Smooth muscle cell (in vitro differentiated cells): Measurements from ENCODE around the gene DCTN1. TPM values are rescaled to one million over a fixed set of nuclear protein-coding genes. Genes with fewer than 3 reads are reported as not detected.
A peak's percentile ranks its signal among the peaks of the same experiment; 100 is the strongest.

Experiments
- DNase-seq: peaks from one replicate; lab custom pipeline; 2025; ENCODE audit not compliant: unreplicated experiment; lab: John Stamatoyannopoulos, UW
- H2AFZ ChIP-seq: fragments of 200-600 bp; sonication (generic); 2 replicates; pipeline ENCODE4 v1.6.0; 2016; ENCODE audit warnings: antibody characterized with exemption, low read depth, mild to moderate bottlenecking
- H3F3A ChIP-seq: fragments of 200-600 bp; sonication (generic); 2 replicates; pipeline ENCODE4 v1.6.0; 2017; ENCODE audit warnings: antibody characterized with exemption, low read depth
- H3K27ac ChIP-seq: fragments of 200-600 bp; sonication (generic); 2 replicates; pipeline ENCODE4 v1.5.1; 2016; ENCODE audit warnings: low read depth, mild to moderate bottlenecking
- H3K27me3 ChIP-seq: fragments of 200-600 bp; sonication (generic); 2 replicates; pipeline ENCODE4 v1.6.1; 2016; ENCODE audit warnings: low read depth, mild to moderate bottlenecking
- H3K36me3 ChIP-seq: fragments of 200-600 bp; sonication (generic); 2 replicates; pipeline ENCODE4 v1.5.1; 2016; ENCODE audit warnings: low read depth
- H3K4me1 ChIP-seq: fragments of 200-600 bp; sonication (generic); 2 replicates; pipeline ENCODE4 v1.5.1; 2016; ENCODE audit warnings: low read depth
- H3K4me2 ChIP-seq: fragments of 200-600 bp; sonication (generic); 2 replicates; pipeline ENCODE4 v1.6.0; 2016; ENCODE audit warnings: mild to moderate bottlenecking
- H3K4me3 ChIP-seq: fragments of 200-600 bp; sonication (generic); 2 replicates; pipeline ENCODE4 v1.5.1; 2016; ENCODE audit warnings: mild to moderate bottlenecking
- H3K79me2 ChIP-seq: fragments of 200-600 bp; sonication (generic); 2 replicates; pipeline ENCODE4 v1.6.0; 2016; ENCODE audit warnings: low read depth, mild to moderate bottlenecking
- H3K9ac ChIP-seq: fragments of 200-600 bp; sonication (generic); 2 replicates; pipeline ENCODE4 v1.6.0; 2016; ENCODE audit warnings: low read depth
- H3K9me3 ChIP-seq: fragments of 200-600 bp; sonication (generic); replicated peaks from 2 replicates; pipeline ENCODE4 v1.5.1; 2016; ENCODE audit warnings: low read depth
- H4K20me1 ChIP-seq: fragments of 200-600 bp; sonication (generic); 2 replicates; pipeline ENCODE4 v1.6.0; 2016; ENCODE audit warnings: low read depth
- CTCF ChIP-seq: fragments of 200-600 bp; sonication (generic); IDR thresholded peaks from 2 replicates; pipeline ENCODE4 v1.5.1; 2017; ENCODE audit warnings: borderline replicate concordance, mild to moderate bottlenecking, antibody characterized with exemption; ENCODE audit not compliant: insufficient read depth, poor library complexity, severe bottlenecking
- WGBS: methylation state at CpG from one replicate; pipeline ENCODE4 v1.1.7; 2016; ENCODE audit warnings: low lambda C conversion rate; 5-methylcytosine and 5-hydroxymethylcytosine counted together
- polyA plus RNA-seq: library from polyadenylated mRNA; unstranded; fragments of >200 nt; fragmentation: Nextera tagmentation; extraction: Ambion mirVana; gene quantifications from 2 replicates; pipeline ENCODE4 v1.2.1, GENCODE V29; 2016
- total RNA-seq: library from RNA; depleted of rRNA; stranded (reverse); fragments of >200 nt; gene quantifications from 2 replicates; pipeline ENCODE4 v1.2.3, GENCODE V29; 2014

The DCTN1 gene
- total and polyA plus RNA-seq, 2 experiments from 2014 or later = 65.8 to 105 TPM

DNA sequence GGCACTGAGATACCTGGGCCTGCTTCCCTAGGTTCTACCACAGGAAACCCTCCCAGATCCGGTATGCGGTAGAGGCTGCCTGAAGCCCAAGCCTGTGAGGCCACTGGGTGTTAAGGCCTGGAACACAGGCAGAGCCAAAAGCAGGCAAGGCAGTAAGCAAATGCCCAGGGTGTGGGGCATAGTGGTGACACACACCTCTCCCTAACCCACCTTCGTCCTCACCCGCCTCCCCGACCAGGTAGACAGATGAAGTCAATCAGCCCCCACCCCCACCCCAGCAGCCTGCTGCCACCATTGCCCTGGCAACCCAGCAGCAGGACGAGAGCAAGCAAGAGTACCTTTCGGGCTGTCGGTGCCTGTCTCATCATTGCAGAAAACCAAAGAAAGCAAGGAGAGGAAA is 6.1 kb downstream of the DCTN1 start:
- Histone ChIP-seq H3K4me1 (peaks cover 14% of the 10 kb centered on the region), H3K9ac (peak overlapping the region; percentile 21), H3K27ac (peak overlapping the region; percentile 12), H3K36me3 (no peaks in the 10 kb centered on the region), H3K4me2 (peak overlapping the region; percentile 64), H3K9me3 (no peaks in the 10 kb centered on the region), H2AFZ (no peak overlapping the region), H3K27me3 (no peaks in the 10 kb centered on the region), H3F3A (no peaks in the 10 kb centered on the region), H3K79me2 (peaks cover 37% of the 10 kb centered on the region), H4K20me1 (peaks cover 44% of the 10 kb centered on the region), H3K4me3 (peak overlapping the region; percentile 25)
- WGBS = 92% methylated on average over 8 of the region's 8 CpGs
- TF ChIP-seq CTCF = no peak
- no peak for DNase-seq

- Histone ChIP-seq H2AFZ (no peak overlapping the region), H3K27me3 (no peaks in the 10 kb centered on the region), H3K4me1 (peaks cover 13% of the 10 kb centered on the region), H3K4me3 (no peak overlapping the region), H3K4me2 (no peak overlapping the region), H3K9me3 (no peaks in the 10 kb centered on the region), H3K79me2 (peaks cover 29% of the 10 kb centered on the region), H4K20me1 (peaks cover 37% of the 10 kb centered on the region), H3K27ac (no peak overlapping the region), H3K36me3 (no peaks in the 10 kb centered on the region), H3K9ac (no peak overlapping the region), H3F3A (no peaks in the 10 kb centered on the region)
- 88% methylated on average over 5 of the region's 5 CpGs for WGBS
- DNase-seq = no peak
- TF ChIP-seq CTCF = no peak
Measured at GRCh38 chr2:74373221-74373676, 6.9 kb downstream of the DCTN1 start.

GRCh38 chr2:74372674-74373073 is 7.4 kb downstream of the DCTN1 start:
- Histone ChIP-seq H3K79me2 (peaks cover 23% of the 10 kb centered on the region), H3K27me3 (no peaks in the 10 kb centered on the region), H3K27ac (no peak overlapping the region), H3K4me1 (peaks cover 13% of the 10 kb centered on the region), H4K20me1 (peaks cover 31% of the 10 kb centered on the region), H3K36me3 (no peaks in the 10 kb centered on the region), H3K4me2 (no peak overlapping the region), H2AFZ (no peak overlapping the region), H3K4me3 (no peak overlapping the region), H3F3A (no peaks in the 10 kb centered on the region), H3K9me3 (no peaks in the 10 kb centered on the region), H3K9ac (no peak overlapping the region)
- TF ChIP-seq CTCF = no peak
- 94% methylated on average over 6 of the region's 6 CpGs for WGBS
- DNase-seq = no peak

DNA sequence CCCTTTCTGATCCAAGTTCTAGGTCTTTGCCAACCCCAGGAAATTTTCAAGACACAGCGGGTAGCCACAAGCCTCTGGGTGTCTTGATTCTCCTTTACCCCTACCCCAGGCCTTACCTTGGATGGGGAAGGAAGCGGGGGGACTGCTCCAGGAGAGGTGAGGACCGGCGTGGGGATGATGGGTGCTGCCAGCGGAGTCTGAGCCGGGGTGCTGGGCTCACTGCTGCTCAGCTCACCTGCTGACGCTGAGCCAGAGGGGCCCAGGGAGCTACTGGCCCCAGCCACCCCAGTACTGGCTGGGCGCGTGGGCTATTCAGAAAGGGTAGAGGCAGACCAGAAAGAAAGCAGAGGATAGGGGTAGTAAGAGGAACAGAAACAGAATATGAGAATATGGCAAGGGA is 8.7 kb downstream of the DCTN1 start:
- peaks cover 23% of the 10 kb centered on the region for H4K20me1 ChIP-seq
- H3K36me3 ChIP-seq = peaks cover 7% of the 10 kb centered on the region
- TF ChIP-seq CTCF = no peak
- 97% methylated on average over 9 of the region's 9 CpGs for WGBS
- no peak overlapping the region for H3K27ac ChIP-seq
- peaks cover 13% of the 10 kb centered on the region for H3K79me2 ChIP-seq
- no peaks in the 10 kb centered on the region for H3K9me3 ChIP-seq
- no peak overlapping the region for H2AFZ ChIP-seq
- H3K27me3 ChIP-seq = no peaks in the 10 kb centered on the region
- H3K4me3 ChIP-seq = no peak overlapping the region
- no peaks in the 10 kb centered on the region for H3F3A ChIP-seq
- H3K4me2 ChIP-seq = no peak overlapping the region
- H3K9ac ChIP-seq = no peak overlapping the region
- DNase-seq = no peak
- peaks cover 13% of the 10 kb centered on the region for H3K4me1 ChIP-seq
